ENCODE results near the gene NAGK.
"Not testable (repeated sequence)": the region's sequence is repeated elsewhere in the genome, so short reads cannot be mapped to it uniquely, and the experiment has no call there.

NAGK gene

DNA sequence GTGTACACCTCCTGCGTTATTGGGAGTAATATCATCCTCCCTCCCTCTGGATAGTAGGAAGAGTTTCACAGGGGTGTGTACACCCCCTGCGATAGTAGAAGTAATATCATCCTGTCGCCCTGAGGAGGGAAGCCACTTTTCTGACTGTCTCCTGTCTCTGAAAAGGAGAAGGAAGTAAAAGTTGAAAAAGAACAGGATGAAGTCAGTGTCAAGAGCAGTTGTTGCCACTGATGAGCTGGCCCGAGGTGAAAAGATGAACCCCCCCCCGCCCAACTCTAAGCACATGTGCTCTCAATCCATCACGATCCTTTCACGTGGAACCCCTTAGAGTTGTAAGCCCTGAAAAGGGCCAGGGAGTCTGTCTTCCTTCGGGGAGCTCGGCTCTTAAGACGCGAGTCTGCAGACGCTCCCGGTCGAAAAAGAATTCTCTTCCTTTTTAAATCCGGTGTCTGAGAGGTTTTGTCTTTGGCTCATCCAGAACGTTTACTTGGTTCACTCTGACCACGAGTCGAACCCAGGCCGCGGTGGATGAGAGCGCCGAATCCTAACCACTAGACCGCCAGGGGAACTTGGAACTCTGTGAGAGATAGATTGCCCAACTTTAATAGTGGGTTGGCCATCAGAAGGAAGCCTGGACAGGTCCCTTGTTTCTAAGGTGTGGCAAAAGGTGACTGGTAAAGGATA, 22.4 kb upstream of the NAGK start:
- H3K4me3 ChIP-seq (replicated peaks in 1 of 2; ENCODE audit: low read depth in 2 of 2, low read length in 2 of 2): no peak overlapping the region
- DNase-seq (ENCODE audit: low read depth in 2 of 2): no peak
- no peak for TF ChIP-seq CTCF (IDR thresholded peaks at IDR 0.05; ENCODE audit: low read depth, low read length)

DNA sequence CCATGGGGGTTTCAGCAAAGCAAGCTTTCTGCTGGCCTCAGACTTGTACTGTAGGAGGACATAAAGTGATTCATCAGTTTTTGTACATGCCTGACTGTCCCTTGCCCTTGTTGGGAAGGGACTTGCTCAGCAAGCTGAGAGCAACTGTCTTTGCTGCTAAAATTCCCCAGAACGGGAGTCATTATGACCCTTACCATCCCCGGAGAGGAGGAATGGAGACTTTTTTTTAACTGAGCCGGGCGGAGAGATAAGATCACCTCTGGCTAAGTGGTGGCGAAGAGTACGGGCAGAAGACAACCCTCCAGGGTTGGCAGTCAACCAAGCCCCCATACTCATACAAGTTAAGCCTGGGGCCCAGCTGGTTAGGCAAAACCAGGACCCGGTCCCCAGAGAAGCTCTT, 20.4 kb upstream of the NAGK start:
- DNase-seq (ENCODE audit: low read depth in 2 of 2): no peak
- no peak overlapping the region for H3K4me3 ChIP-seq (replicated peaks in 1 of 2; ENCODE audit: low read depth in 2 of 2, low read length in 2 of 2)
- TF ChIP-seq CTCF (IDR thresholded peaks at IDR 0.05; ENCODE audit: low read depth, low read length): no peak

- H3K4me3 ChIP-seq (replicated peaks in 1 of 2; ENCODE audit: low read depth in 2 of 2, low read length in 2 of 2); DNase-seq (ENCODE audit: low read depth in 2 of 2): not testable (repeated sequence)
Observed at GRCh38 chr2:71049704-71050360, 18.6 kb upstream of the NAGK start.

GRCh38 chr2:71055206-71055740, 13.2 kb upstream of the NAGK start:
- H3K4me3 ChIP-seq (replicated peaks in 1 of 2; ENCODE audit: low read depth in 2 of 2, low read length in 2 of 2); DNase-seq (ENCODE audit: low read depth in 2 of 2): not testable (repeated sequence)

DNA sequence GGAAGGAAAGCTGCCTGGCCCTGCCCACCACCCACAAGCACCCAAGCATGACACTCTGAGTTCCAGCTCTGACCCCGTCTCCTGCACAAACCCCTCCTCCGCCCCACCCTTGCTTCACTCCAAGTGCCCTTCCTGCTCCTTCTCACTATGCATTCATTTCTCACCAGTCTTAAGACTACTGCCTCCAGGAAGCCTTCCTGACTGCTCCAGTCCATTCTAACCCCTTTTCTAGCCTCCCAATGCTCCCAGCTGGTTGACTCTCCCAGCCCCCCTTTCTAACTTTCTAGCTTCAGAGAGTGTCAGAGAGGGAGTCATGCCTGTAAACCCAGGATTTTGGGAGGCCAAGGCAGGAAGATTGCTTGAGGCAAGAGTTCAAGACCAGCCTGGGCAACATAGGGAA, 8.2 kb upstream of the NAGK start:
- H3K4me3 ChIP-seq (replicated peaks in 1 of 2; ENCODE audit: low read depth in 2 of 2, low read length in 2 of 2): no peak overlapping the region
- DNase-seq (ENCODE audit: low read depth in 2 of 2): no peak
- TF ChIP-seq CTCF (IDR thresholded peaks at IDR 0.05; ENCODE audit: low read depth, low read length): no peak

DNA sequence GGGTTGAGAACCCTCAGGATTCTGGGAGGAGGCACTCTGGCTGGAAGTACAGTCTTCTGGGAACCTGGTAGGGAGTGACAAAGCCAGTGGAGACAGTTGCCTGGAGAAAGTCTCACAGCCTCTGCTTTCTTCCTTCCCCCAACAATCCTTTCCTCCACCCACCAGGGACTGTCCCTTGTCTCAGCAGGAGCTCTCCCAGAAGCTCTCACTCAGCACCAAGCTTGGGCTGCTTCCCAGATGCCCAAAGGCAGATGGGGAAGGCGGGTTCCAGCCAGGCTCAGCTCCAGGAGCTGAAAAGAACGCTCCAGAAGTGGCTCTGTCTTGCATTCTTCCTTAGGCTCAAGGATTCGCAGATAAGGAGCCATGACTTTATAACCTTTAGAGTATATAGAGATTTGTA, 7.6 kb upstream of the NAGK start:
- no peak overlapping the region for H3K4me3 ChIP-seq (replicated peaks in 1 of 2; ENCODE audit: low read depth in 2 of 2, low read length in 2 of 2)
- DNase-seq (ENCODE audit: low read depth in 2 of 2): peak in 1 of 2 donors; percentile 19
- no peak for TF ChIP-seq CTCF (IDR thresholded peaks at IDR 0.05; ENCODE audit: low read depth, low read length)

- TF ChIP-seq CTCF (IDR thresholded peaks at IDR 0.05; ENCODE audit: low read depth, low read length): no peak
- no peak overlapping the region for H3K4me3 ChIP-seq (replicated peaks in 1 of 2; ENCODE audit: low read depth in 2 of 2, low read length in 2 of 2)
- DNase-seq (ENCODE audit: low read depth in 2 of 2): no peak
Observed at GRCh38 chr2:71063216-71063615, 5.2 kb upstream of the NAGK start.
